ENCODE data around the gene RNASE1.
"Not testable (repeated sequence)": the region's sequence is repeated elsewhere in the genome, so short reads cannot be mapped to it uniquely, and the experiment has no call there.

RNASE1 gene
- 0 reads per million in 2 donors for total RNA-seq

DNA sequence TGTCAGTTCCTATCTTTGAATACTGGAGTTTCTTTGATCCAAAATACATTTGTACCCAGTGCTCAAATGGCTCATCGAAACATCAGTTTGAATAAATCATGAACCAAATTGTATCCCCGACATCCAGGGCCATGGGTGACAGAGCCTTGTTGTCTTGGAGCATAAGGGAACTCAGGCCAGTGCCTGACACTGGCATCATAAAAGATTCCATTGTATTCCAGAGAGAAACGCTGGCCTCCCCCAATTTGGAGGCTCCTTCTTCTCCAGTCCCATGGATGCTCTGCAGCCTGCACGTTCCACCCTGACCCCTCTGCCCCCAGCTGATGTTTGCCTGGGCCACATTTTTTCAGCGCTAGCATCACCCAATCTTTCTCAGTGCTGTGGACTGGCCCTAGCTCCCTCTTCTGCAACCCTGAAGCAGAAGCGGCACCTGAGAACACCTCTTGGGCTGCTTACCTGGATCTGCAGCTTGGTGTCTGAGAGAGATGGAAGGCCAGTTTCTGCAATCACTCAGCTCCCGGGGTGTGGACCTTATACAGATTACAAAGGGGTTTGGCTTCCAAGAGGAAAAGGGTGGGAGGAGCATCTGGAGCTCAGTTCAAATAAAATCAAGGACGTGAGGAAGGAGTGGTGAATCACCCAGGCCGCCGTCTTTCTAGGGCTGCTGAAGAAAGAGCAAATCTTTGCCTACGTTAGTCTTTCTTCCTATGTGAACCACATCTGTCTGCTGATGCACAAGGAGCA, at the start of gene RNASE1:
TSS of gene RNASE1 (minus strand) at position 504 of the 744 bp plus-strand sequence. CDS start 776 bp downstream, outside the sequence.
- no peak for DNase-seq

DNA sequence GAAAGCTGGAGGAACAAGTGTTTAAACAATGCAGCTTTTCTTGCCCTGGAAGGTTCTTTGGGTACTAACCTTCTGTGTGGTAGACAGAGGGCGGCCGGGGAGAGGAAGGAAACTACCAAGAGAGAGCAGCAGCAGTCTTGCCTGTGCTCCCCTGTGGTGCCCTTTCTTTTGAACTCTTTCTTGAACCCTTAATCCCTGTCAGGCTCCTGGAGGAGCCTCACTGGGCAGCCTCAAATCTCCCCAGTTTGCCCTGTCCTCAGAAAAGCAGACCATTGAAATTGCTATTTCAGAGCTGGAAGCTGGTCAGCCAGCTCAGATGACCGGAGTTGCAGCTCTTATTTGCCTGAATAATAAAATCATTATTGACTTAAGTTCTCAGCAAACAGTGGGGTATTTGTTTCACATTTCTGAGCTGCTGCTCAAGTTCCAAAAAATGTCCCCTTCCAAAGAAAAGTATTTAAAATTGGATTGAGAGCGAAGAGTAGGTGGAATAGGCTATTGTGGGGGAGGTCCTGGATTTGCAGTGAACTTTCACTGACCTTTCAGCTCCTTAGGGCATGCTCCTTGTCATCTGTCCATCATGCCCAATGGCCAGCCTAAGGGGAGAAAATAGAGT, 46.4 kb upstream of the RNASE1 start:
- no peak for DNase-seq

DNA sequence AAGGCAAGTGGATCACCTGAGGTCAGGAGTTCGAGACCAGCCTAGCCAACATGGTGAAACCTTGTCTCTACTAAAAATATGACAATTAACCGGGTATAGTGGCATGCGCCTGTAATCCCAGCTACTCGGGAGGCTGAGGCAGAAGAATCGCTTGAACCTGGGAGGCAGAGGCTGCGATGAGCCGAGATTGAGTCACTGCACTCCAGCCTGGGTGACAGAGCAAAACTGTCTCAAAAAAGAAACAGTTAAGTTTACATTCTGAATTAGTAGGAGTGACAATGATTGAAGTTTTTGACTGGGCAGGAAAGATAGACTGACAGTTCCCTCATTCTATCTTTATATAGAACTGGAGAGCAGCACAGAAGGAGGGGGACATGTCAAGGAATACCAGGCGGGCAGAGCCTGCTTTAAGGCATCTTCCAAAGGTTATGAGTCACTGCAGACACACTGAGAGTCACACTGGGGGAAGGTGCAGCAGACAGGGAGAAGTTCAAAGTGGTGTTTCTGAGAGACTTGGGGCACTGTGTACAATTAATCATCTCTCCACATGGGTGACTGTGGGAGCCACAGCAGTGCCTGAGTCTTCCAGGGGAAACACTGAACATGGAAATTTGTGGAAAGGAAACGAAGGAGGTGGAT, 45.8 kb upstream of the RNASE1 start:
- DNase-seq = no peak

DNA sequence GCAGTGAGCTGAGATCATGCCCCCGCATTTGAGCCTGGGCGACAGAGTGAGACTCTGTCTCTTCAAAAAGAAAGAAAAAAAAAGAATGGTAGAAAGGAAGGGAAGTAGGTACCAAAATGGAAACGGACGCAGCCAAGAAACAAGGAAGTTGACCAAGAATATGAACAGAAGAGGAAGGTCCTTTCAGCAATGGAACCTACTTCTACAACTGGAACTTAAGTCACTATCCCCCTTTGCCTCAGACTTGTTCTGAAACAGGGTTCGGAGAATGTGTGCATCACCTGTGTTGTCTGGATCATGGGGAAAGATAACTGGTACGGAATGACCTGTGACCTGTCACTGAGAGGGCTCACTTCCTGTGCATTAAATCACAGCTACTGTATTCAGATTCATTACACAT, 43.9 kb upstream of the RNASE1 start:
- no peak for DNase-seq

DNA sequence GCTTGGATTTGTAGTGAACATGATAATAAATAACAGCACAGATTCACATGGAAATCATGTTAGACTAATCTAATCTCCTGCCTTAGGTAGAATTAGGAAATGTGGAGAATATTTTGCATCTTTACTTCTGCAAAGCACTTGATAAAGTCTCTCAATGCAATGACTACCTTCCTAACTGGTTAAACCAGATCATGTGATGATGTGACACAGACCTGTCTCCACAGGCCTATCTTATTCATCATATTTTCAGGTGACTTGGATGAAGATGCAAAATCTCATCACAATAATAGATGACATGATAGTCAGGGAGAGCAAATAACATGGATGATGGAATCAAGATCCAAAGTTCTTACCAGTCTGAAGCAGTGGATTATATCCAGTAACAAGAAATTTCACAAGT, 38.5 kb upstream of the RNASE1 start:
- DNase-seq = no peak

DNA sequence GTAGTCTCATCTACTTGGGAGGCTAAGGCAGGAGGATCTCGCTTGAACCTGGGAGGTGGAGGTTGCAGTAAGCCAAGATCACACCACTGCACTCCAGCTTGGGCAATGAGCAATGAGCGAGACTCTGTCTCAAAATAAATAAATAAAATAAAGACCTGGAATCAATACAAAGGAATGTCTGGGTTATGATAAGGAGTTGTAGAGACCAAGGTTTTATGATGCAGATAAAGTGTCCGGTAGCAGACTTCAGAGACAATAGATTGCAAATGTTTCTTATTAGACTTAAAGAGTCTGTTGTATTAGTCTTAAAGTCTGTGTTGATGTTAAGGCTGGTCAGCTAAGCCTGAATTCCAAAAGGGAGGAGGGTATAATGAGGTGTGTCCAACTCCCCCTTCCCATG, 35.2 kb upstream of the RNASE1 start:
- no peak for DNase-seq

DNA sequence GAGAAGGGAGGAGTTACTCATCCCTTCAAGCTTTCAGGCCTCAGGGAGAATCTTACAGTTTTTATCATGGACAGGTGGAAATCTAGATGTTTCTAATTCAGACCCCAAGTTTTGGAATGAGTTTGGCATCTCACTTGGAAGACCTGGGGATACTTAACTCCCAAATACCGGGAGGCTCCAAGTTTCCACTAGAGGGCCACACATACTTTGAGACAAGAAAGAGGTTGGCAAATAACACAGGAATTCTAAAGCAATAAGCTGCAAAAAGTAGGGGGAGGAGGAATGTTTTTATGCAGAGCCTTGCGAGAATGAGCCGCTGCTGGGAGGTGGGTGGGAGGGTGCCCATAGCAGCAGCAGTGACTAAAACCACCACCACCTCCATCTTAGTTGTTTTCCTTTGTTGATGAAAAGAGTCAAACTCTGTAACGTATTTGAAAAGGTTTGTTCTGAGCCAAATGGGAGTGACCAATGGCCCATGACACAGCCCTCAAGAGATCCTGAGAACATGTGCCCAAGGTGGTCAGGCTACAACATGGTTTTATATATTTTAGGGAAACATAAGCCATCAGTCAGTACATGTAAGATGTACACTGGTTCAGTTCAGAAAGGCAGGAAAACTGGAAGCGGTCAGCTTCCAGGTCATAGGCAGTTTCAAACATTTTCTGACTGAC, 34.2 kb upstream of the RNASE1 start:
- DNase-seq = no peak

DNA sequence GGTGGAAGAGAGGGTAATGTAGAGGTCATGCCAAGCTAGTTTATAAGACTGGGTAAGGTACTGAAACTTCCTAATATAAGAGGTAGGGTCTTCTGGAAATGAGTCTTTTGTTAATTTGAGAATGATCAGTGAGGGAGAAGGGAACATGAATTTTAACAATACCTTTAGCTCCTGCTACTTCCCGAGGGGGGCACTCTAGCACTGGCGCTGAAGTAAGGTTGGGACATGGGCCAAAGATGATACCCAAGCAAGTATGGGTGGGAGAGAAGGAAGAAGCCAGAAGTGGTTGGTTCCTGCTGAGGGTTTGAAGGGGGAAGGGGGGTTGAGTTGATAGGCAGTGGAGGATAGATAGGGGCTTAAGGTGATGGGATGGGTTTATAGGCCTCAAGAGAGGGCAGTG, 32.3 kb upstream of the RNASE1 start:
- no peak for DNase-seq

DNA sequence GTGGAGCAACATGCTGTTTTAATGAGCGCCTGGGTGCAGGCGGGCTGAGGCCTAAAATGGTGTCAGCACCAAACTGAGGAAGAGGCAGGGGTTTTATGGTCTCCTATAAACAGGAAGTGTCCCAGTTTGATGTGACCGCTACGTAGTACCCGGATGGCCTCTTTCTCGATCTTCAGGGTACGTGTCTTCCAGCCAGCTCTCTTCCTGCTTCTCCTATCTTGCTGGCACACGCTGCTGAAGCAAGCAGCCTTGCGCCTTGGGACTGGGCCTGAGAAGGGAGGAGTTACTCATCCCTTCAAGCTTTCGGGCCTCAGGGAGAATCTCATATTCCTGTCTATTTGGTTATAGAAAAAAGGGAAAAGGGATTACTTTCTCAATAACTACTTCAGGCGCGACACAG, 28.2 kb upstream of the RNASE1 start:
- DNase-seq = no peak

DNA sequence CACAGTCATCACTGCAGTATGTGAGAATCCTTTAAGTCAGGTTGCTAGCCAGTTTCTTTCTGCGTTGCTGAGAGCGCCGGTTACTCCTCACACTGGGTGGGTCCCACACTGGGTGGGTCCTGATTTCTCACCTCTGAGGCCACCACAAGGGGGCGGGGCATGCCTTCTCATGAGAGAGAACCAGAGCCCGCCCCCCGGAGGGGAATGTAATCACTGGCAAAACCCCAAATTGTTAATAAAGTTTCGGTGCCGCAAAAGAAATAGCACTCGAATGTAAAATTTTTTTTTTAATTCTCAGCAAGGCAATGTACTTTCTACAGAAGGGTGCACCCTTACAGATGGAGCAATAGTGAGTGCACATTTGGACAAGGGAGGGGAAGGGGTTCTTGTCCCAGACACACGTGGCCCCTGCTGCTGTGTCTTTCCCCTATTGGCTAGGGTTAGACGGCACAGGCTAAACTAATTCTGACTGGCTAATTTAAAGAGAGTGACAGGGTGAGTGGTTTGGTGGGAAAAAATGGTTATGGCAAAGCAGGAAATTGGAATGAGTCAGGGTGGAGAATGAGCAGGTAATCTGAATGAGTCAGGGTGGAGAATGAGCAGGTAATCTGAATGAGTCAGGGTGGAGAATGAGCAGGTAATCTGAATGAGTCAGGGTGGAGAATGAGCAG, 25.5 kb upstream of the RNASE1 start:
- not testable (repeated sequence) for DNase-seq

DNA sequence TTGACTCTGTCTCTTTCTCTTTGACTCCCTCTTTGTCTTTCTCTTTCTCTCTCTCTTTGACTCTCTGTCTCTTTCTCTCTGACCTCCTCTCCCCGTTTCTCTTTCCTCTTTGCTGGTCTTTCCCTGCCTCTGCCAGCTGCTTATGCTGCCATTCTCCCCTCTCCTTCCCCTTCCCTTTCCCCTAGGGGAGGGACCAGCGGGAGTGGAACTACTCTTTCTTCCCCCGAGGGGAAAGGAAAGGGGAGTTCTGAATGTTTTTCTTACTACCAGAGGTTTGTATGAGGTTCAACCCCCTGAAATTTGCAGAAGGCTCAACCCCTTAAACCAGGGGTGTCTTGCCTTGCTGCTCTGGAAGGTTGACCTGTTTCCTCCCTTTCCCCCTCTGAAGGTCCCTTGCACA, 24.7 kb upstream of the RNASE1 start:
- DNase-seq = no peak

DNA sequence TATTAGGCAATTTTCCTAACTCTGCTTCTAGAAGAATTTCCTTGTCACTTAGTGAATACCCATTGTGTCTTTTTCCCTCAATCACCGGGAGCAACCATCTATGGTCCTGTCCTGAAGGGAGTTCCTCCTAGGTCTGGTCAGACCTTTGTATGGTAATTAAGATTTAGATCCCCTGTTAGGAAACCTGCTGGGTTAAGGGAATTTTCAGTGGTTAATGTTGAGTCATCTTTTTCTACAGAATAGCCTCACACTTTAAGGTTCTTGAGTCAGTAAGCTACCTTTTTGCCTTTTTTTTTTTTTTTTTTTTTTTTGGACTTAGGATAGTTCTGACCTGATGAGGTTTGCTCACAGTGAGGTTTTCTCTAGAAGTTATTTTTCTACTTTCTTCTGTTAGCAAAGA, 24.0 kb upstream of the RNASE1 start:
- not testable (repeated sequence) for DNase-seq

DNA sequence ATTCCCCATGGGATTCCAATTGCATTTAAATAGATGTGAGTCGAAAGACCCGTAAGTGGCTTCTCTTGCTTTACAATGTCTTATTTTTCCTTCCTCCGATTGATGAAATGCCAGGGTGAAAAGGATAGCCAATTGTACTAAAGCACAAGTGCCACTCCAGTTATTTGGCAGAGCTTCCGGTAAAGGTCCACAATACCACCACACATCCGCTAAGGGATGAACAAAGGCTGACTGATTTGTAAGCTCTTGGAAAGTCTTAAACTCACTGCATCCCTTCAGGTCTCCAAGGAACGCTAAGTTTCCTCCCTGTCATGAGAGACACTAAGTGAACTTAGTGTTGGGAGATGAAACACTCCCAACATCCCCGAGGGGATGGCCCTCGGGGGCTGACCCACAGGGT, 21.2 kb upstream of the RNASE1 start:
- DNase-seq = no peak

DNA sequence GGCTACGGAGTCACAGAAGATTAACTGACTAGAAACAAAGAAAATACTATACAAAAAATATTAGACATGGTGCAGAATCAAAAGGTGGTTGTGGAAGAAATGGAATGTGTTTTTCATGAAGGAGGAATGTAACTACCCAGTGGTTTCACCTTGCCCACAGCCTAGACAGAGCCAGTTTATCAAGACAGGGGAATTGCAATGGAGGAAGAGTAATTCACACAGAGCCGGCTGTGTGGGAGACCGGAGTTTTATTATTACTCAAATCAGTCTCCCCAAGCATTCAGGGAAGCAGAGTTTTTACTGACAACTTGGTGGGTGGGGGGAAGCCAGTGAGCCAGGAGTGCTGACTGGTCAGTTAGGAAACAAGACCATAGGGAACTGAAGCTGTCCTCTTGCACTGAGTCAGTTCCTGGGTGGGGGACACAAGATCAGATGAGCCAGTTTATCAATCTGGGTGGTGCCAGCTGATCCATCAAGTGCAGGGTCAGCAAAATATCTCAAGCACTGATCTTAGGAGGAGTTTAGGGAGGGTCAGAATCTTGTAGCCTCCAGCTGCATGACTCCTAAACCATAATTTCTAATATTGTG, 19.0 kb upstream of the RNASE1 start:
- not testable (repeated sequence) for DNase-seq

DNA sequence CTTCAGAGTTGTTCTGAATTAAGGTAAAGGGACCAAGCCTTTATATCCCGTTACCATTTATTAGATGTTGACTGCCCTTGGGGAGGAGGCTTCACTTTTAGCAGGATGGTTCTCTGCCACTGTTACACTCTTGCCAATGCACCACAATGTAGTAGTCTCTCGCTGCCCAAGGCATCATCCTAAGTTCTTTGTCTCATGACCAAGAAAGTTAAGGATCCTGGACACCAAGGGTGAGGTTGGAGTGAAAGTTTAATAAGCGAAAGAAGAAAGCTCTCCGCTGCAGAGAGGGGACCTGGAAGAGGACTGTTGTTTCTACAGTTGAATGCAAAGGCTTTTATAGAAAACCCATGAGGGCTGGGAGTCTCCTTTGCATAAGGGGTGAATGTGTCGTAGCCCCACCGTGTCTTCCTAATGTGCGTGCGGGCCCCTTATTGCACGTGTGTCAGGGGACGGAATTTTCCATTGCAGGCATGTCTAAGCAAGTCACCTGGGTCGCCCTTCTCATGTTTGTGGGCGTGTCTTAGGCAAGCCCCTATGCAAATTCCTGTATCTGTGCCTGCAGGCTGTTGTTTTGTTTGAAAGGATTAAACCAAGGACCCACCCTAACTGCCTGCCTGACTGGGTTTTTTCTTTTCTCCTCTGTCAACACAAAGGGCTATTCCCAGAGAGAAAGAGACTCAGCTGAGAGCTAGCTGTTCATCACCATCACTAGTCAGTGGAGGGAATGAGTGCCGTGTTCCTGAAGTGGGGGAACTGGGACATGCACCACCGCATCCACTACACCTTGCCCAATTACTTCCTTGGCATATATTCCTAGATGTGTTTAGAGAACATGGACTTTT, 17.6 kb upstream of the RNASE1 start:
- no peak for DNase-seq

DNA sequence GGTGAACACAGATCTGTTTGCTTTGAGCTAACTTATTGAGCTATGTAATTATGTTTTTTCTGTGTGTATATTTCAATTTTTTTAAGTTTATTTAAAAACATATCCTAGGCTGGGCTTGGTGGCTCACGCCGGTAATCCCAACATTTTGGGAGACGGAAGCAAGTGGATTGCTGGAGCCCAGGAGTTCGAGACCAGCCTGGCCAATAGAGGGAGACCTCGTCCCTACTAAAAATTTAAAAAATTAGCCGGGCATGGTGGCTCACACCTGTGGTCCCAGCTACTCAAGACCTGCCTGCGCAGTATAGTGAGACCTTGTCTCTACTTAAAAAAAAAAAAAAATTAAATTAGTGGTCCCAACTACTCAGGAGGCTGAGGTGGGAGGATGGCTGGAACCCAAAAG, 16.2 kb upstream of the RNASE1 start:
- DNase-seq = no peak

DNA sequence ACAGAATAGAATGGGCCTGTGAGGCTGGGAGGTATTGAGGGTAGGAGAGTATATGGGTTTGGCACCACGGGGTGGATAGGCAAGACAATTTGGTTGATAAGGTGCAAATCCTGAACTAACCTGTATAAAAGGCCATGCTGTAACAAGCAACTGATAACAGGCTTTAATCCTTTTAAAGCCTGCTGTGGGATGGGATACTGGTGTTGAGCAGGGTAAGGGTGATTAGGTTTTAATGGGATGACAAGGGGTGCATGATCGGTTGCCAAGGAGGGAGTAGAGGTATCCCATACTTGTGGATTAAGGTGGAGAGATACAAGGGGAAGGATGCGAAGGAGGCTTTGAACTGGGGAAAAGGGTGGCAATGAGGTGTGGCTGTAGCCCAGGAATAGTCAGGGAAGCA, 13.3 kb upstream of the RNASE1 start:
- not testable (repeated sequence) for DNase-seq

DNA sequence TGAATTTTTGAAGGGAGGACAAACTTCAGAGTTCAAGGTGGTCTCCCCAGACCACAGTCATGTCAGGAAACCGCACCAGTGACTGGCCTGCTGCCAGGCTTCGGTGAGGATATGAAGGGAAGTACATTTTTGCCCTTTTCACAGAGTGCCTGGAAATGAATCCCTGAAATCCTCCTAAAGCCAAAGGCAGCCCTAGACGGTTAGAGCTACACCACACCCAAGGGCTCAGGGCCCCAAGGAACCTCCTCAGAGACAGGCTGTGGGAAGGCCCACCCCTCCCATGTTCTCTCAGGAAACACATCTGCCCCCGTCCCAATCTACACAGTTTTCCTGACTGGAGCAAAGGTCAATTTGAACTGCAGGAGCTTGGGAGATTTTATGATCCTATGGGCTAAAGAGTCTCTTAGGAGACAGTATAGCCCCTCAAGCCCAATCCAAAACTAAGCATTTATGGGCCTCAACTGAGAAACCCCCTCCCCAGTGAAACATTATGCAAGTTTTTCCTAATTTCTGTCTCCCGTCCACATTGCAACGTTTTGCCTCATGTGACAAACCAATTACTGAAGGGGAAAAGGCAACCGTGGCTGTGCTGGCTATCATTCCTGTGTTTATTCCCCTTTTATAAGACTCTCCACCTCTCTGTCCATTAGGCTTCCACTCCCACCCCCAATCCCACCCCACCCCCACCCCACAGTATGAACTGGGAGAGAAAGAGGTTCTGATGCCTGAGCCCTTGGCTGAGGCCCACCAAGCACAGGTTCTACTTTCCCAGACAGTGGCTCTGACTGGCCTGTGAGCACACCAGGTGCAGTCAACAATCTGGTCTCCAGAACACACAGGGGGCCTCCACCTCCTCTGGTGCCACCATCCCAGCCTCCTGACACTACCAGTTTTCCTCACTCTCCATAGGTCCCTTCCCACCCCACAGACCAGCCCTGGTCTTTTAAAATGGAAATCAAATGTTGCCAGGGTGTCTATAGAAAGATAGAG, 9.6 kb upstream of the RNASE1 start:
- DNase-seq = no peak

DNA sequence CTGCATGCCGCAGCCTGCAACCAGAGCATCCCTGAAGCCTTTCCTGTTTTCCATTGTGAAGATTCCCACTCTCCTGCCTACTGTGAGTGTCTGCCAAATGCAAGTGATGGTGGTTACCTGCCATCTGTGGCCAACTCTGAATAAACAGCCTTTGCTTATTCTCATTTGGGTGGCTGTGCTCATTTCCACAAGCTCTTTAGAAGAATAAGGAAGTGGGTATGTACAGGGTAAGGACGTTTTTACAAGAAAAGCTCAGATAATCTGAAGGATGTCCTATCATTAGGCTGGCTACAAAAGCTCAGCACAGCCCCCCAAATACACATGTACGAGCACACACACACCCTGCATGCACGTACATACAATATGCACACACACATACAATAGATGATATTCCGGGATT, 7.3 kb upstream of the RNASE1 start:
- no peak for DNase-seq

DNA sequence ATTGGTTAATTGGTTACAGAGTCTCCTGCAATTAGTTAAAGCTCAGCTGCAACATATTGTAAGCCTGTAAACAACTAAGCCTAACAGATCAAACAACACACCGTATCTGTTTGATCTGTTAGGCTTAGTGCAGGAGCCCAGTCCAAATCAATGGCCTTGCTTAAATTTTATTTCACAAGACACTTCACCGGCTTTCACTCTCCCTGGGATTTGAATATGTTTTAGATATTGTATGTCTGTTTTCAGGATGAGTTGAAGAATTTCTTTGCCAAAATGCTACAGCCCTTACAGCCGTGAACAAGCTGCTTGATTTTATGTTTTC, 5.5 kb upstream of the RNASE1 start:
- DNase-seq = no peak
